HCT116 (cell line): ENCODE data around the gene ZBTB20.

Source experiments
- CEBPB ChIP-seq: IDR thresholded peaks from 2 replicates; pipeline ENCODE4 v1.6.1; 2012; ENCODE audit warnings: low read depth
- CTCF ChIP-seq, 3 experiments: fragments of 200-600 bp in 1 of 3; sonication (generic) in 1 of 3; IDR thresholded peaks in 2 of 3; conservative IDR thresholded peaks in 1 of 3; 2 replicates each; pipeline ENCODE4 v1.5.1; 2012 to 2017; ENCODE audit warnings: low read depth in 2 of 3, low read length in 2 of 3, antibody characterized with exemption in 1 of 3, borderline replicate concordance in 1 of 3, control low read depth in 1 of 3, mild to moderate bottlenecking in 1 of 3, mixed read lengths in 1 of 3, mixed run types in 1 of 3, moderate library complexity in 1 of 3; ENCODE audit not compliant: insufficient read depth in 1 of 3
- EZH2 ChIP-seq: fragments of 200-600 bp; sonication (generic); IDR thresholded peaks from 2 replicates; pipeline ENCODE4 v1.6.1; 2017; ENCODE audit warnings: antibody characterized with exemption, mixed run types
- EZH2phosphoT487 ChIP-seq: fragments of 200-600 bp; IDR thresholded peaks from 2 replicates; pipeline ENCODE4 v1.6.1; 2018; ENCODE audit warnings: antibody characterized with exemption, borderline replicate concordance
- MAX ChIP-seq: IDR thresholded peaks from 2 replicates; pipeline ENCODE4 v1.6.1; 2012
- POLR2A ChIP-seq: IDR thresholded peaks from 2 replicates; pipeline ENCODE4 v1.7.0; 2011; ENCODE audit warnings: borderline replicate concordance; ENCODE audit not compliant: insufficient read depth, insufficient read length; ENCODE audit errors: extremely low read depth
- POLR2AphosphoS5 ChIP-seq: IDR thresholded peaks from 2 replicates; pipeline ENCODE4 v1.6.1; 2011; ENCODE audit warnings: mild to moderate bottlenecking, low read depth, low read length, moderate library complexity
- SIN3A ChIP-seq: IDR thresholded peaks from 2 replicates; pipeline ENCODE4 v1.6.1; 2012; ENCODE audit warnings: low read depth
- SP1 ChIP-seq: IDR thresholded peaks from 2 replicates; pipeline ENCODE4 v1.6.1; 2012; ENCODE audit warnings: low read depth
- YY1 ChIP-seq: IDR thresholded peaks from 2 replicates; pipeline ENCODE4 v1.6.1; 2011; ENCODE audit warnings: low read length, low read depth, moderate library complexity, mild to moderate bottlenecking; ENCODE audit not compliant: insufficient replicate concordance; ENCODE audit errors: extremely low read depth
- ZBTB33 ChIP-seq: IDR thresholded peaks from 2 replicates; pipeline ENCODE4 v1.6.1; 2011; ENCODE audit warnings: mild to moderate bottlenecking, low read length, moderate library complexity; ENCODE audit not compliant: insufficient replicate concordance; ENCODE audit errors: extremely low read depth
- ZNF274 ChIP-seq: fragments of 200-500 bp; sonication (Bioruptor generic); IDR thresholded peaks from 2 replicates; pipeline ENCODE4 v1.6.1; 2014; ENCODE audit warnings: mild to moderate bottlenecking, low read depth, low read length, inconsistent platforms

GRCh38 chr3:114450008-114450596 is 697.0 kb downstream of the ZBTB20 start:
- TF ChIP-seq POLR2A, result no peak
- TF ChIP-seq EZH2, result no peak
- TF ChIP-seq POLR2AphosphoS5, result no peak
- TF ChIP-seq CTCF (IDR thresholded peaks at IDR 0.05 in 2 of 3, conservative IDR thresholded peaks at IDR 0.05 in 1 of 3; ENCODE audit: borderline replicate concordance in 1 of 3, insufficient read depth in 1 of 3, low read depth in 2 of 3, low read length in 2 of 3), result no peak
- no peak for TF ChIP-seq SIN3A
- TF ChIP-seq EZH2phosphoT487, result no peak
- TF ChIP-seq YY1, result no peak
- no peak for TF ChIP-seq ZBTB33
- no peak for TF ChIP-seq SP1
- TF ChIP-seq MAX, result no peak
- no peak for TF ChIP-seq ZNF274
- TF ChIP-seq CEBPB, result no peak
